Motor neuron (in vitro differentiated cells): ENCODE data around the gene SREBF1. TPM values are rescaled to one million over a fixed set of nuclear protein-coding genes. Genes with fewer than 3 reads are reported as not detected.

Experiments used
- ATAC-seq, 8 experiments: fragments of 200-7000 bp; cut with Tn5 transposase; replicated peaks in 6 of 8; 2 replicates each; pipeline ENCODE4 v1.8.0; 2021; ENCODE audit warnings: mild to moderate bottlenecking in 8 of 8, moderate library complexity in 8 of 8
- H3K27ac ChIP-seq, 2 donors: fragments of 250-450 bp; sonication (Bioruptor Pico); 2 replicates each; pipeline ENCODE4 v1.9.0; 2021; ENCODE audit warnings: antibody characterized with exemption in 2 of 2, mild to moderate bottlenecking in 2 of 2, moderate library complexity in 1 of 2
- H3K4me1 ChIP-seq, 2 donors: fragments of 250-450 bp; sonication (Bioruptor Pico); replicated peaks in 1 of 2; 2 replicates each; pipeline ENCODE4 v1.6.1; 2021; ENCODE audit warnings: antibody characterized with exemption in 2 of 2, mild to moderate bottlenecking in 2 of 2, moderate library complexity in 1 of 2
- H3K4me3 ChIP-seq, 5 donors: fragments of 250-450 bp; sonication (Bioruptor Pico); 2 replicates each; pipeline ENCODE4 v1.9.0; 2021; ENCODE audit warnings: antibody characterized with exemption in 5 of 5, mild to moderate bottlenecking in 5 of 5, moderate library complexity in 4 of 5
- WGBS, 10 experiments: fragments of 450-650 bp; shearing (Covaris generic); methylation state at CpG; one replicate each; pipeline ENCODE4 v1.0.0; 2022; 5-methylcytosine and 5-hydroxymethylcytosine counted together
- in situ Hi-C, 9 experiments: fragments of 400-800 bp; cut with MboI; loops; one replicate each; pipeline ENCODE4 v1.15.0; 2021; ENCODE audit warnings: low sequenced_read_pairs in 9 of 9, low pct_unique_long_range_greater_than_20kb in 2 of 9; ENCODE audit not compliant: unreplicated experiment in 9 of 9
- total RNA-seq, 8 experiments: library from RNA; unstranded; fragments of 300-600 nt; gene quantifications; 2 replicates each; pipeline versions ENCODE4 v1.2.3 to v1.2.4, GENCODE V29; 2022

Gene SREBF1
- total RNA-seq, 8 experiments from 2014 or later = 14.0 to 204 (median 22.9) TPM

- no peak overlapping the region for H3K4me3 ChIP-seq
- H3K27ac ChIP-seq = no peak overlapping the region
- ATAC-seq = no peak
- WGBS, 10 experiments = 100% methylated on average over 2 of the region's 22 CpGs; no CpG with 5 or more reads in 9 of the 10 experiments
- peaks cover 22 to 59% of the 10 kb centered on the region in 2 donors for H3K4me1 ChIP-seq
- in situ Hi-C loops = no loop called here
These were observed 20.5 kb downstream of the SREBF1 start for GRCh38 chr17:17816240-17816814.

- peaks cover 24 to 62% of the 10 kb centered on the region in 2 donors for H3K4me1 ChIP-seq
- in situ Hi-C loops = no loop called here
- peak overlapping the region in 1 of 2 donors; percentile 12 for H3K27ac ChIP-seq
- 61 to 100% (median 80%) methylated on average over 1 to 5 of the region's 17 CpGs; no CpG with 5 or more reads in 3 of the 10 experiments for WGBS, 10 experiments
- ATAC-seq = no peak
- H3K4me3 ChIP-seq = no peak overlapping the region
These were observed 21.2 kb downstream of the SREBF1 start for GRCh38 chr17:17815436-17816200.

GRCh38 chr17:17815062-17815406 is 21.8 kb downstream of the SREBF1 start:
- Histone ChIP-seq H3K4me3 (no peak overlapping the region), H3K27ac (peak overlapping the region in 1 of 2 donors; percentile 12), H3K4me1 (peaks cover 30 to 63% of the 10 kb centered on the region in 2 donors)
- ATAC-seq = peak in 2 of 8 experiments; percentile 1
- no CpG with 5 or more reads among the region's 8 CpGs for WGBS, 10 experiments
- in situ Hi-C loops = no loop called here

- ATAC-seq = no peak
- WGBS, 10 experiments = 83 to 100% (median 86%) methylated on average over 2 to 5 of the region's 20 CpGs; no CpG with 5 or more reads in 6 of the 10 experiments
- no peak overlapping the region for H3K4me3 ChIP-seq
- peak overlapping the region in 1 of 2 donors; percentile 12 for H3K27ac ChIP-seq
- peaks cover 36 to 64% of the 10 kb centered on the region in 2 donors for H3K4me1 ChIP-seq
- in situ Hi-C loops = no loop called here
These were observed 22.4 kb downstream of the SREBF1 start for GRCh38 chr17:17814162-17815061.

- in situ Hi-C loops = no loop called here
These were observed 23.1 kb downstream of the SREBF1 start for GRCh38 chr17:17813725-17814095.

GRCh38 chr17:17813055-17813724 is 23.6 kb downstream of the SREBF1 start:
- WGBS, 10 experiments = 89 to 100% (median 95%) methylated on average over 1 to 11 of the region's 25 CpGs; no CpG with 5 or more reads in 6 of the 10 experiments
- in situ Hi-C loops = no loop called here
- H3K27ac ChIP-seq = no peak overlapping the region
- H3K4me1 ChIP-seq = peaks cover 39 to 58% of the 10 kb centered on the region in 2 donors
- no peak for ATAC-seq
- no peak overlapping the region for H3K4me3 ChIP-seq

More at GRCh38 chr17:17813725-17814095, 23.1 kb downstream of the SREBF1 start:
- ATAC-seq = no peak
- H3K4me1 ChIP-seq = peaks cover 39 to 63% of the 10 kb centered on the region in 2 donors
- no peak overlapping the region for H3K27ac ChIP-seq
- H3K4me3 ChIP-seq = no peak overlapping the region
- WGBS, 10 experiments = 92% methylated on average over 5 of the region's 16 CpGs; no CpG with 5 or more reads in 9 of the 10 experiments

- WGBS, 10 experiments = 55 to 100% (median 75%) methylated on average over 2 to 20 of the region's 59 CpGs; no CpG with 5 or more reads in 3 of the 10 experiments
- ATAC-seq = peak; percentile 3 to 43 (median 27)
- in situ Hi-C loops = no loop called here
- H3K27ac ChIP-seq = peak overlapping the region in 1 of 2 donors; percentile 4
- no peak overlapping the region for H3K4me3 ChIP-seq
- H3K4me1 ChIP-seq = peaks cover 39 to 54% of the 10 kb centered on the region in 2 donors
These were observed 24.4 kb downstream of the SREBF1 start for GRCh38 chr17:17812211-17813054.

- in situ Hi-C loops = no loop called here
- 0 to 79% (median 49%) methylated on average over 1 to 6 of the region's 15 CpGs; no CpG with 5 or more reads in 1 of the 10 experiments for WGBS, 10 experiments
- peak in 5 of 8 experiments; percentile 22 to 46 (median 31) for ATAC-seq
- no peak overlapping the region for H3K27ac ChIP-seq
- peaks cover 39 to 47% of the 10 kb centered on the region in 2 donors for H3K4me1 ChIP-seq
- no peak overlapping the region for H3K4me3 ChIP-seq
These were observed 25.2 kb downstream of the SREBF1 start for GRCh38 chr17:17811381-17812210.

- Histone ChIP-seq H3K27ac (no peak overlapping the region), H3K4me3 (no peak overlapping the region)
- 28 to 96% (median 83%) methylated on average over 2 to 17 of the region's 27 CpGs; no CpG with 5 or more reads in 3 of the 10 experiments for WGBS, 10 experiments
These were observed 25.9 kb downstream of the SREBF1 start for GRCh38 chr17:17810895-17811248.

GRCh38 chr17:17810084-17810894 is 26.5 kb downstream of the SREBF1 start:
- Histone ChIP-seq H3K4me1 (peaks cover 38% of the 10 kb centered on the region in 2 donors), H3K27ac (peak overlapping the region in 1 of 2 donors; percentile 2), H3K4me3 (no peak overlapping the region)
- 7 to 73% (median 38%) methylated on average over 3 to 15 of the region's 68 CpGs; no CpG with 5 or more reads in 5 of the 10 experiments for WGBS, 10 experiments
- in situ Hi-C loops = no loop called here
- peak; percentile 3 to 62 (median 44) for ATAC-seq

More at GRCh38 chr17:17810895-17811248, 25.9 kb downstream of the SREBF1 start:
- no peak for ATAC-seq
- H3K4me1 ChIP-seq = peaks cover 39 to 43% of the 10 kb centered on the region in 2 donors
- in situ Hi-C loops = no loop called here
